AG09309 (cell line): ENCODE data around the gene ERN2.
A peak's percentile ranks its signal among the peaks of the same experiment; 100 is the strongest.

Source experiments
- DNase-seq: peaks from one replicate; pipeline ENCODE4 v3.0.0-alpha.2; 2010; ENCODE audit warnings: low read depth
- H3K4me3 ChIP-seq: 2 replicates; pipeline ENCODE4 v1.5.1; 2011; ENCODE audit warnings: mild to moderate bottlenecking, low read depth, low read length, moderate library complexity; ENCODE audit not compliant: control insufficient read depth
- CTCF ChIP-seq: IDR thresholded peaks from 2 replicates; pipeline ENCODE4 v1.5.1; 2011; ENCODE audit warnings: mild to moderate bottlenecking, low read depth, low read length, inconsistent platforms; ENCODE audit not compliant: insufficient read depth, control insufficient read depth; ENCODE audit errors: missing control alignments

The ERN2 gene

GRCh38 chr16:23689442-23690187 is 23.4 kb downstream of the ERN2 start:
- no peak overlapping the region for H3K4me3 ChIP-seq
- no peak for DNase-seq
- no peak for TF ChIP-seq CTCF

- DNase-seq, result no peak
- TF ChIP-seq CTCF, result no peak
- H3K4me3 ChIP-seq, result no peak overlapping the region
Observed at GRCh38 chr16:23687034-23687808, 25.8 kb downstream of the ERN2 start.

- no peak overlapping the region for H3K4me3 ChIP-seq
- TF ChIP-seq CTCF, result no peak
Observed at GRCh38 chr16:23683487-23683886, 29.5 kb downstream of the ERN2 start.

GRCh38 chr16:23682181-23682580 is 30.8 kb downstream of the ERN2 start:
- DNase-seq, result no peak
- no peak overlapping the region for H3K4me3 ChIP-seq
- no peak for TF ChIP-seq CTCF

More at GRCh38 chr16:23683487-23683886, 29.5 kb downstream of the ERN2 start:
- DNase-seq, result no peak

- DNase-seq, result no peak
- no peak for TF ChIP-seq CTCF
- peak overlapping the region; percentile 75 for H3K4me3 ChIP-seq
Observed at GRCh38 chr16:23679986-23680336, 33.1 kb downstream of the ERN2 start.

GRCh38 chr16:23679274-23679985 is 33.6 kb downstream of the ERN2 start:
- TF ChIP-seq CTCF, result no peak
- H3K4me3 ChIP-seq, result peak overlapping the region; percentile 75
- DNase-seq, result no peak
